Fibroblast of lung (primary cell): ENCODE data around the gene P2RY6. TPM values are rescaled to one million over a fixed set of nuclear protein-coding genes. Genes with fewer than 3 reads are reported as not detected.
A peak's percentile ranks its signal among the peaks of the same experiment; 100 is the strongest.

Experiments
- DNase-seq, 2 donors: peaks; one replicate each; pipeline versions ENCODE4 v3.0.0 to v3.0.0-alpha.2; 2010; ENCODE audit warnings: low read depth in 2 of 2
- H2AFZ ChIP-seq: 2 replicates; pipeline ENCODE4 v1.5.1; 2012; ENCODE audit warnings: low read length, control low read depth, inconsistent platforms
- H3K27ac ChIP-seq: 2 replicates; pipeline ENCODE4 v1.5.1; 2011; ENCODE audit warnings: low read length, control low read depth; ENCODE audit not compliant: insufficient read depth
- H3K27me3 ChIP-seq: 2 replicates; pipeline ENCODE4 v1.5.1; 2011; ENCODE audit warnings: mild to moderate bottlenecking, low read length; ENCODE audit not compliant: control insufficient read depth, insufficient read depth
- H3K36me3 ChIP-seq: 2 replicates; pipeline ENCODE4 v1.5.1; 2011; ENCODE audit warnings: low read length; ENCODE audit not compliant: control insufficient read depth, insufficient read depth
- H3K4me1 ChIP-seq: 2 replicates; pipeline ENCODE4 v1.5.1; 2011; ENCODE audit warnings: low read length; ENCODE audit not compliant: control insufficient read depth, insufficient read depth; ENCODE audit errors: extremely low read depth
- H3K4me2 ChIP-seq: 2 replicates; pipeline ENCODE4 v1.5.1; 2011; ENCODE audit warnings: low read length, control low read depth; ENCODE audit not compliant: insufficient read depth; ENCODE audit errors: extremely low read depth
- H3K4me3 ChIP-seq, 4 experiments: fragments of 200-600 bp in 1 of 4; sonication (generic) in 1 of 4; replicated peaks in 1 of 4; 2 replicates each; pipeline ENCODE4 v1.5.1; 2011 to 2016; ENCODE audit warnings: low read length in 4 of 4, low read depth in 3 of 4, mild to moderate bottlenecking in 3 of 4, control low read depth in 2 of 4, inconsistent platforms in 1 of 4, mixed read lengths in 1 of 4; ENCODE audit not compliant: insufficient read depth in 1 of 4; ENCODE audit errors: control extremely low read depth in 1 of 4
- H3K79me2 ChIP-seq: 2 replicates; pipeline ENCODE4 v1.5.1; 2012; ENCODE audit warnings: mild to moderate bottlenecking, low read length, inconsistent platforms; ENCODE audit not compliant: control insufficient read depth, insufficient read depth
- H3K9ac ChIP-seq: 2 replicates; pipeline ENCODE4 v1.5.1; 2011; ENCODE audit warnings: mild to moderate bottlenecking, low read length, control low read depth; ENCODE audit not compliant: insufficient read depth
- H3K9me3 ChIP-seq: 2 replicates; pipeline ENCODE4 v1.5.1; 2012; ENCODE audit warnings: low read depth, low read length; ENCODE audit not compliant: control insufficient read depth, insufficient read depth
- H4K20me1 ChIP-seq: 2 replicates; pipeline ENCODE4 v1.5.1; 2011; ENCODE audit warnings: low read length; ENCODE audit not compliant: control insufficient read depth, insufficient read depth; ENCODE audit errors: extremely low read depth
- EZH2 ChIP-seq: IDR thresholded peaks from 2 replicates; pipeline ENCODE4 v1.5.1; 2012; ENCODE audit warnings: low read length, control low read depth, mild to moderate bottlenecking; ENCODE audit errors: missing control alignments
- polyA plus RNA-seq, 2 donors: library from polyadenylated mRNA; depleted of rRNA in 1 of 2; stranded (reverse) in 1 of 2; unstranded in 1 of 2; fragments of >200 nt; gene quantifications; 2 replicates each; pipeline ENCODE4 v1.2.1, GENCODE V29; 2011 to 2012; ENCODE audit warnings: missing spikeins in 1 of 2
- total RNA-seq: library from RNA; depleted of rRNA; stranded (reverse); fragments of >200 nt; gene quantifications from 2 replicates; pipeline ENCODE4 v1.2.1, GENCODE V29; 2014
- TF ChIP-seq, protein P1 (sequence below), 2 donors: IDR thresholded peaks in 1 of 2; conservative IDR thresholded peaks in 1 of 2; 1 replicate in 1 of 2; 2 replicates in 1 of 2; pipeline ENCODE4 v1.5.1; 2011 to 2012; ENCODE audit warnings: low read length in 2 of 2, control low read depth in 1 of 2, inconsistent platforms in 1 of 2, low read depth in 1 of 2, mild to moderate bottlenecking in 1 of 2

P2RY6 gene
- total and polyA plus RNA-seq, 2 donors (not counting 1 experiment from before 2014, with no cell fraction given) = 0.12 to 0.33 TPM

GRCh38 chr11:73340164-73340563 lies 68.0 kb downstream of the P2RY6 start:
- H3K9ac ChIP-seq = no peak overlapping the region
- peaks cover 26% of the 10 kb centered on the region for H3K4me1 ChIP-seq
- H3K79me2 ChIP-seq = peaks cover 80% of the 10 kb centered on the region
- H3K27me3 ChIP-seq = no peaks in the 10 kb centered on the region
- H3K4me2 ChIP-seq = no peak overlapping the region
- no peak overlapping the region for H2AFZ ChIP-seq
- H4K20me1 ChIP-seq = peaks cover 4% of the 10 kb centered on the region
- TF ChIP-seq EZH2 = no peak
- TF ChIP-seq, protein P1, sequence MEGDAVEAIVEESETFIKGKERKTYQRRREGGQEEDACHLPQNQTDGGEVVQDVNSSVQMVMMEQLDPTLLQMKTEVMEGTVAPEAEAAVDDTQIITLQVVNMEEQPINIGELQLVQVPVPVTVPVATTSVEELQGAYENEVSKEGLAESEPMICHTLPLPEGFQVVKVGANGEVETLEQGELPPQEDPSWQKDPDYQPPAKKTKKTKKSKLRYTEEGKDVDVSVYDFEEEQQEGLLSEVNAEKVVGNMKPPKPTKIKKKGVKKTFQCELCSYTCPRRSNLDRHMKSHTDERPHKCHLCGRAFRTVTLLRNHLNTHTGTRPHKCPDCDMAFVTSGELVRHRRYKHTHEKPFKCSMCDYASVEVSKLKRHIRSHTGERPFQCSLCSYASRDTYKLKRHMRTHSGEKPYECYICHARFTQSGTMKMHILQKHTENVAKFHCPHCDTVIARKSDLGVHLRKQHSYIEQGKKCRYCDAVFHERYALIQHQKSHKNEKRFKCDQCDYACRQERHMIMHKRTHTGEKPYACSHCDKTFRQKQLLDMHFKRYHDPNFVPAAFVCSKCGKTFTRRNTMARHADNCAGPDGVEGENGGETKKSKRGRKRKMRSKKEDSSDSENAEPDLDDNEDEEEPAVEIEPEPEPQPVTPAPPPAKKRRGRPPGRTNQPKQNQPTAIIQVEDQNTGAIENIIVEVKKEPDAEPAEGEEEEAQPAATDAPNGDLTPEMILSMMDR (conservative IDR thresholded peaks at IDR 0.05 in 1 of 2, IDR thresholded peaks at IDR 0.05 in 1 of 2; ENCODE audit: low read depth in 1 of 2, low read length in 2 of 2) = no peak
- no peak overlapping the region for H3K27ac ChIP-seq
- H3K9me3 ChIP-seq = no peaks in the 10 kb centered on the region
- peaks cover 1% of the 10 kb centered on the region for H3K36me3 ChIP-seq
- no peak for DNase-seq
- no peak overlapping the region for H3K4me3 ChIP-seq

DNA sequence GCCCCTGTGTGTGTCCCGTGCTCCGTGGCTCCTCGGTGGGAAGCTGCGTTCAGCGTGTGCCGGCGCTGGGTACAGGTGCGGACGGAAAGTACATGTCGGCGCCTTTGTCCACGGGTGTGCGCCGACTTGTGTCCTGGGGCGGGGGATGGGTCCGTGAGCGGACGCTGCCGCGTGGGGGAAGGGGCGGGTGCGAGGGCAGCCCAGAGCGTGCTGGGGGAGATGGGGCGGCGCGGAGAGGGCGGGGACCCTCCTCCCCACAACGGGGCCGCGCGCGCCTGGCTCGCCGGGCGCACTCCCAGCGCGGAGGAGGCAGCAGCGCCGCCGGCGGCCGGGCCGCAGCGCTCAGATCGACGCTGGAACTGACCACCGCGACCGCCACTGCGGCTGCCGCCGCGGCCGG lies 70.5 kb downstream of the P2RY6 start:
- Histone ChIP-seq H3K79me2 (peaks cover 80% of the 10 kb centered on the region), H4K20me1 (peaks cover 4% of the 10 kb centered on the region)

GRCh38 chr11:73343076-73343873 lies 71.1 kb downstream of the P2RY6 start:
- peaks cover 78% of the 10 kb centered on the region for H3K79me2 ChIP-seq
- peaks cover 4% of the 10 kb centered on the region for H4K20me1 ChIP-seq
- H3K9me3 ChIP-seq = no peaks in the 10 kb centered on the region
- no peak overlapping the region for H2AFZ ChIP-seq
- H3K9ac ChIP-seq = no peak overlapping the region
- H3K27me3 ChIP-seq = no peaks in the 10 kb centered on the region
- H3K4me3 ChIP-seq = peak overlapping the region in 1 of 4 experiments; percentile 10
- H3K4me1 ChIP-seq = peaks cover 24% of the 10 kb centered on the region
- no peak overlapping the region for H3K27ac ChIP-seq
- TF ChIP-seq EZH2 = no peak
- TF ChIP-seq, protein P1 (conservative IDR thresholded peaks at IDR 0.05 in 1 of 2, IDR thresholded peaks at IDR 0.05 in 1 of 2; ENCODE audit: low read depth in 1 of 2, low read length in 2 of 2) = no peak
- H3K4me2 ChIP-seq = no peak overlapping the region
- peaks cover 13% of the 10 kb centered on the region for H3K36me3 ChIP-seq
- no peak for DNase-seq

More for the DNA sequence above, 70.5 kb downstream of the P2RY6 start:
- no peak for TF ChIP-seq EZH2
- TF ChIP-seq, protein P1 (conservative IDR thresholded peaks at IDR 0.05 in 1 of 2, IDR thresholded peaks at IDR 0.05 in 1 of 2; ENCODE audit: low read depth in 1 of 2, low read length in 2 of 2) = no peak
- Histone ChIP-seq H3K4me1 (peaks cover 24% of the 10 kb centered on the region), H3K4me2 (peak overlapping the region; percentile 48), H3K9me3 (no peaks in the 10 kb centered on the region), H3K27ac (no peak overlapping the region), H3K36me3 (peaks cover 10% of the 10 kb centered on the region), H3K4me3 (peak overlapping the region in 1 of 4 experiments; percentile 4), H3K27me3 (no peaks in the 10 kb centered on the region), H3K9ac (no peak overlapping the region), H2AFZ (no peak overlapping the region)
- no peak for DNase-seq
